Esophagus muscularis mucosa (tissue), 4 donors: ENCODE data around the gene DMXL1.

ENCODE experiments used
- CTCF ChIP-seq, 3 experiments: fragments of 200-600 bp in 2 of 3; fragments of 450-650 bp in 1 of 3; sonication (generic) in 2 of 3; IDR thresholded peaks; one replicate each; pipeline ENCODE4 v1.5.1; 2017 to 2019; ENCODE audit warnings: antibody characterized with exemption in 3 of 3, mild to moderate bottlenecking in 2 of 3, moderate library complexity in 1 of 3
- EP300 ChIP-seq: sonication (generic); formaldehyde crosslinking; IDR thresholded peaks from one replicate; pipeline ENCODE4 v1.6.1; 2017; ENCODE audit warnings: antibody characterized with exemption
- POLR2A ChIP-seq: fragments of 450-650 bp; IDR thresholded peaks from one replicate; pipeline ENCODE4 v1.6.1; 2017; ENCODE audit warnings: antibody characterized with exemption, moderate library complexity, mild to moderate bottlenecking, low read depth

DNA sequence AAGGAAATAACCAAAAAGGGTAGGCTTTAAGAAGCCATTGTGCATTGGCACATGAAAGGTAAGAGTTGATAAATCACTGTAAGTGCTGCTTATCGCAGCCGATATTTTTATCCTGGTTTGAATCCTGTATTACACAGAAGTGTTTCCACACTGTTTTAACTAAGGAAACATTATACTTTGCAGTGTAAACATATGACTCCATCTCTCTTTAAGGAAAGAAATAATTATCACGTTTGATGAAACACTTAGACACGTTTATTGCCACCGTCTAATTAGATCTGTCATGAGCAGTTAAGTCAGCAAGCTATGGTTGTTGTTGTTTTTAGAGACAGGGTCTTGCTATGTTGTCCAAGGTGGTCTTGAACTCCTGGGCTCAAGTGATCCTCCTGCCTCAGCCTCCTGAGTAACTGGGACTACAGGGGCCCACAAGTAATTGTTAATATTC lies 199.3 kb downstream of the DMXL1 start:
- TF ChIP-seq CTCF (IDR thresholded peaks at IDR 0.05): no peak
- TF ChIP-seq POLR2A: no peak
- TF ChIP-seq EP300: no peak
